GM12864 (cell line): ENCODE measurements around the gene OVOL3.

Source experiments
- DNase-seq: peaks from one replicate; pipeline ENCODE4 v3.0.0-alpha.2; 2011; ENCODE audit warnings: low read depth
- H3K4me3 ChIP-seq: 2 replicates; pipeline ENCODE4 v1.5.1; 2011; ENCODE audit warnings: mild to moderate bottlenecking, low read depth, low read length, control low read depth
- TF ChIP-seq, protein P1 (sequence below): IDR thresholded peaks from 2 replicates; pipeline ENCODE4 v1.5.1; 2011; ENCODE audit warnings: low read depth, mild to moderate bottlenecking, moderate library complexity, low read length, control low read depth, inconsistent platforms; ENCODE audit errors: missing control alignments

The OVOL3 gene

DNA sequence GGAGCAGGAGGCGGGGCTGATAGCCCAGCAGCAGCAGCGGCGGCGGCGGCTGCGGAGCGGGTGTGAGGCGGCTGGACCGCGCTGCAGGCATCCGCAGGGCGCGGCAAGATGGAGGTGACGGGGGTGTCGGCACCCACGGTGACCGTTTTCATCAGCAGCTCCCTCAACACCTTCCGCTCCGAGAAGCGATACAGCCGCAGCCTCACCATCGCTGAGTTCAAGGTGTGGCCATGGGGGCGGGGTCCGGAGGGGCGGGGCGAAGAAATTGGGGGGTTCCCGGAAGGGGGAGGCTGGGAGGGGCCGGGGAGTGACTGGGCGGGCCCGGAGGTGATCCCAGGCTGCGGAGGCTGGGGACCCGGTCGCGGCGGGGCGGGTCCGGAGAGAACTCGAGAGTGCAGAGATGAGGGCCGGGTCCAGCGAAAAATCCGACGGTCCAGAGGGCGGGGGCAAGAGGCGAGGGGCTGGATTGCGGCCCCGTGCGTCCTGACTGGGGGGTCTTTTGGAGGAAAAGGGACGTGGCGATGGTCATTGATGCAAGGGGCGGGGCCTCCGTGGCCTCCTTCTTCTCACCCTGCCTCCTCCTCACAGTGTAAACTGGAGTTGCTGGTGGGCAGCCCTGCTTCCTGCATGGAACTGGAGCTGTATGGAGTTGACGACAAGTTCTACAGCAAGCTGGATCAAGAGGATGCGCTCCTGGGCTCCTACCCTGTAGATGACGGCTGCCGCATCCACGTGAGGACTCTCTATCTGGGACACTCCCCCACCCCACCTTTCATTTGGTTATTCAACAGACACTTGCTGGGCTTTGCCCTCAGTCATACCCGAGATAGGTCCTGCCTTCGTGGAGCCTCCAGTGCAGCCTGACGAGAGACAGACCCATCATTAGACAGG is 4.8 kb downstream of the OVOL3 start, which contains the start of gene TBCB:
TBCB (plus strand) TSS at position 16 of the 891 bp plus-strand sequence; CDS start at position 109, 93 bp downstream.
- DNase-seq = no peak
- TF ChIP-seq, protein P1, sequence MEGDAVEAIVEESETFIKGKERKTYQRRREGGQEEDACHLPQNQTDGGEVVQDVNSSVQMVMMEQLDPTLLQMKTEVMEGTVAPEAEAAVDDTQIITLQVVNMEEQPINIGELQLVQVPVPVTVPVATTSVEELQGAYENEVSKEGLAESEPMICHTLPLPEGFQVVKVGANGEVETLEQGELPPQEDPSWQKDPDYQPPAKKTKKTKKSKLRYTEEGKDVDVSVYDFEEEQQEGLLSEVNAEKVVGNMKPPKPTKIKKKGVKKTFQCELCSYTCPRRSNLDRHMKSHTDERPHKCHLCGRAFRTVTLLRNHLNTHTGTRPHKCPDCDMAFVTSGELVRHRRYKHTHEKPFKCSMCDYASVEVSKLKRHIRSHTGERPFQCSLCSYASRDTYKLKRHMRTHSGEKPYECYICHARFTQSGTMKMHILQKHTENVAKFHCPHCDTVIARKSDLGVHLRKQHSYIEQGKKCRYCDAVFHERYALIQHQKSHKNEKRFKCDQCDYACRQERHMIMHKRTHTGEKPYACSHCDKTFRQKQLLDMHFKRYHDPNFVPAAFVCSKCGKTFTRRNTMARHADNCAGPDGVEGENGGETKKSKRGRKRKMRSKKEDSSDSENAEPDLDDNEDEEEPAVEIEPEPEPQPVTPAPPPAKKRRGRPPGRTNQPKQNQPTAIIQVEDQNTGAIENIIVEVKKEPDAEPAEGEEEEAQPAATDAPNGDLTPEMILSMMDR = no peak
- H3K4me3 ChIP-seq = peak within 1 kb of the TSS; percentile 69

DNA sequence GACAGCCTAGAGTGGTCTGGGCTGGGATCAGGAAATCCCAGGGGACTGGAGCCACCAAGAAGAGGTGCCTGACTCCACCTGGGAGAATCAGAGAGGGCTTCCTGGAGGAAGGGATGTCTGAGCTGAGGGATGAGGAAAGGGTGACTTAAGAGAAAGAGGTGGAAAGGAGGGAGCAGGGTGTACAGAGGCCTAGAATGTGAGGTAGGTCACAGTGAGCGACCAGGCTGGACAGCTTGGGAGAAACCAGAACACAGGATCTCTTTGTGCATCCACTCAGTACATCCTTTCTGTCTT is 5.3 kb downstream of the OVOL3 start:
- TF ChIP-seq, protein P1 = no peak
- DNase-seq = no peak
- H3K4me3 ChIP-seq = peak overlapping the region; percentile 69

DNA sequence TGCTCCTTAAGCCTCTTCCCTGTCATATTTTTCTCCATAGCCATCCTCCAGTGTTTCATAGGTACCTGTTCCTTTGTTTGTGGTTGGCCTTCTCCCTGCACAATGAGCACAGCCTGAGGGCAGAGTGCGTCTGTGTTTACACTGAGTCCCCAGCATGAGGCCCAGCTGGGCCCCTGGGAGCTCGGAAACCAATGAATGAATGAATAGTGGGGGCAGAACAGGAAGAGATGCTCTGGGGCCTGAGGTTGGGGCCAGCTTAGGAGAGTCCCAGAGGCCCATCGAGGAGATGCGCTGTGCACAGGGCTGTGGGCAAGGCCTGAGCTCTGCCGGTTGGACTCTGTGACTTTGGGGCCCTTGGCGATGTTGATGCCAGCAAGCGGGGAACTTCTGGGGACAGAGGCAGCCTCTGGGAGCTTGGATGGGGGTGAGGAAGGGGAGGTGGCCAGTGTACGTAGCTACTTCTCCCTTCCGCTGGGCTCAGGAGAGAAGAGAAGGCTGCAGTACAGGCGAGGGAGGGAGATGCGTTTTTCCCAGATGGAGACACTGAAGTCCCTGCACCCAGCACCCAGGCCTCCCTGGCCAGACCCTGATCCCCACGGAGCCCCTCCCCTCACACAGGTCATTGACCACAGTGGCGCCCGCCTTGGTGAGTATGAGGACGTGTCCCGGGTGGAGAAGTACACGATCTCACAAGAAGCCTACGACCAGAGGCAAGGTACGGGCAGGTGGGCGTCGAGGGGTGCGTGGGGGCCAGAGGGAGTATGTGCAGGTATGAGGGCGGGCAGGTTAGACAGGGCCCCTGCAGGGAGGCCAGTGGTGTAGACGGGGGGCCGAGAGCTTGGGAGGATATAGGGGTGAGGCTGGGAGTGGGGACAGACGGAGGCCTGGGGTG is 9.4 kb downstream of the OVOL3 start:
- TF ChIP-seq, protein P1 = no peak
- no peak for DNase-seq
- H3K4me3 ChIP-seq = no peak overlapping the region

DNA sequence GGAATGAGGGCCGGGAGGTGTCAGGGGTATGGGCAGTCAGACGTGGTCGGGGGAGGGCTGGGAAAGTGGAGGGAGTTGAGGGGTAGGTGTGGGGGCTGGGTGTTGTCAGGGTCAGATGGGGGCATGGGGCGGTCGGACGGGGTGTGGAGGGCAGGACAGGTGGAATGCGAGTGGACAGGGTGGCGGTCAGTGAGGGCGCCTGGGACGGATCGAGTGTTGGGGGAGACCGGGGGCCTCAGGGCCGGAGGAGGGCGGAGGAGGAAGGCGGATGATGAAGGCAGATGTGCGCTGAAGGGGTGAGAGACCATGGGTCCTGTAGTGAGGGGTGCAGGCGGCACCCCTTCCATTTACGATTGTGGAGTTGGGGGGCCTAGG is 10.0 kb downstream of the OVOL3 start:
- TF ChIP-seq, protein P1 = no peak
- H3K4me3 ChIP-seq = no peak overlapping the region
- no peak for DNase-seq

DNA sequence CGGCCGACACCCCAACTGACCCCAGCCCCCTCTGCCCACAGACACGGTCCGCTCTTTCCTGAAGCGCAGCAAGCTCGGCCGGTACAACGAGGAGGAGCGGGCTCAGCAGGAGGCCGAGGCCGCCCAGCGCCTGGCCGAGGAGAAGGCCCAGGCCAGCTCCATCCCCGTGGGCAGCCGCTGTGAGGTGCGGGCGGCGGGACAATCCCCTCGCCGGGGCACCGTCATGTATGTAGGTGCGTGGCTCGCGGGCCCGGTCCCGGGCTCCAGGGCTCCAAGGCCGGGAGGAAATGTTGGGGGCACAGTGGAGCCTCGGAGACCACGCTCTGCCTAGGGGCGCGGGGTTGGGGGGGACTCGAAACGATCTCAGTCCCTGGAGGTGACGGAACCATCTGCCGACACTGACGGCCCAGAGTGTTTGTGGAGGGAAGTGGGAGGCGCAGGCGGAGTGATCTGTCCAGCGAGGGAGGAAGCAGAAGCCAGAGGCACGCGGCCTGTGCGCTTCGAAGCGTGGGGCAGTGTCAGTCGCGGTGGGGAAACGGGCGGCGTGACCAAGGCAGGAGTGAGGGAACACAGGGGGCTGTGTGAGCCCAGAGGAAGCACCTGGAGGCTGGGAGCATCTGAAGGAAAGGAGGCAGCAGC is 10.7 kb downstream of the OVOL3 start:
- TF ChIP-seq, protein P1 = no peak
- DNase-seq = no peak
- no peak overlapping the region for H3K4me3 ChIP-seq

DNA sequence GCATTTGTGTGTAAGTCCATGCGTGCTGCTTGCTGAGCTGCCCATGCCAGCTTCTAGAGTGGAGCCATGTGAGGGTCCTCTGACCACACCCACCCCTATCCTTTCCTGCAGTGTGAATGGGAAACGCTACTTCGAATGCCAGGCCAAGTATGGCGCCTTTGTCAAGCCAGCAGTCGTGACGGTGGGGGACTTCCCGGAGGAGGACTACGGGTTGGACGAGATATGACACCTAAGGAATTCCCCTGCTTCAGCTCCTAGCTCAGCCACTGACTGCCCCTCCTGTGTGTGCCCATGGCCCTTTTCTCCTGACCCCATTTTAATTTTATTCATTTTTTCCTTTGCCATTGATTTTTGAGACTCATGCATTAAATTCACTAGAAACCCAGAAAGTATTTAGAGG is 14.6 kb downstream of the OVOL3 start:
- no peak overlapping the region for H3K4me3 ChIP-seq
- TF ChIP-seq, protein P1 = no peak
- no peak for DNase-seq
